ENCODE measurements around the gene MFSD8.

GRCh38 chr4:128006592-128006991 is 41.6 kb upstream of the MFSD8 start:
- no peak for TF ChIP-seq EZH2 (IDR thresholded peaks at IDR 0.05; ENCODE audit: borderline replicate concordance, low read depth, low read length, poor library complexity, severe bottlenecking)
- no peak for TF ChIP-seq CTCF (conservative IDR thresholded peaks at IDR 0.05; ENCODE audit: low read depth, low read length)
